Fibroblast of lung (primary cell): ENCODE data around the gene CFHR4. TPM values are rescaled to one million over a fixed set of nuclear protein-coding genes. Genes with fewer than 3 reads are reported as not detected.
"Not testable (repeated sequence)": the region's sequence is repeated elsewhere in the genome, so short reads cannot be mapped to it uniquely, and the experiment has no call there.

Experiments used
- DNase-seq, 2 donors: peaks; one replicate each; pipeline versions ENCODE4 v3.0.0 to v3.0.0-alpha.2; 2010; ENCODE audit warnings: low read depth in 2 of 2
- H2AFZ ChIP-seq: 2 replicates; pipeline ENCODE4 v1.5.1; 2012; ENCODE audit warnings: low read length, control low read depth, inconsistent platforms
- H3K27ac ChIP-seq: 2 replicates; pipeline ENCODE4 v1.5.1; 2011; ENCODE audit warnings: low read length, control low read depth; ENCODE audit not compliant: insufficient read depth
- H3K27me3 ChIP-seq: 2 replicates; pipeline ENCODE4 v1.5.1; 2011; ENCODE audit warnings: mild to moderate bottlenecking, low read length; ENCODE audit not compliant: control insufficient read depth, insufficient read depth
- H3K36me3 ChIP-seq: 2 replicates; pipeline ENCODE4 v1.5.1; 2011; ENCODE audit warnings: low read length; ENCODE audit not compliant: control insufficient read depth, insufficient read depth
- H3K4me1 ChIP-seq: 2 replicates; pipeline ENCODE4 v1.5.1; 2011; ENCODE audit warnings: low read length; ENCODE audit not compliant: control insufficient read depth, insufficient read depth; ENCODE audit errors: extremely low read depth
- H3K4me2 ChIP-seq: 2 replicates; pipeline ENCODE4 v1.5.1; 2011; ENCODE audit warnings: low read length, control low read depth; ENCODE audit not compliant: insufficient read depth; ENCODE audit errors: extremely low read depth
- H3K4me3 ChIP-seq, 4 experiments: fragments of 200-600 bp in 1 of 4; sonication (generic) in 1 of 4; replicated peaks in 1 of 4; 2 replicates each; pipeline ENCODE4 v1.5.1; 2011 to 2016; ENCODE audit warnings: low read length in 4 of 4, low read depth in 3 of 4, mild to moderate bottlenecking in 3 of 4, control low read depth in 2 of 4, inconsistent platforms in 1 of 4, mixed read lengths in 1 of 4; ENCODE audit not compliant: insufficient read depth in 1 of 4; ENCODE audit errors: control extremely low read depth in 1 of 4
- H3K79me2 ChIP-seq: 2 replicates; pipeline ENCODE4 v1.5.1; 2012; ENCODE audit warnings: mild to moderate bottlenecking, low read length, inconsistent platforms; ENCODE audit not compliant: control insufficient read depth, insufficient read depth
- H3K9ac ChIP-seq: 2 replicates; pipeline ENCODE4 v1.5.1; 2011; ENCODE audit warnings: mild to moderate bottlenecking, low read length, control low read depth; ENCODE audit not compliant: insufficient read depth
- H3K9me3 ChIP-seq: 2 replicates; pipeline ENCODE4 v1.5.1; 2012; ENCODE audit warnings: low read depth, low read length; ENCODE audit not compliant: control insufficient read depth, insufficient read depth
- H4K20me1 ChIP-seq: 2 replicates; pipeline ENCODE4 v1.5.1; 2011; ENCODE audit warnings: low read length; ENCODE audit not compliant: control insufficient read depth, insufficient read depth; ENCODE audit errors: extremely low read depth
- CTCF ChIP-seq, 2 donors: IDR thresholded peaks in 1 of 2; conservative IDR thresholded peaks in 1 of 2; 1 replicate in 1 of 2; 2 replicates in 1 of 2; pipeline ENCODE4 v1.5.1; 2011 to 2012; ENCODE audit warnings: low read length in 2 of 2, control low read depth in 1 of 2, inconsistent platforms in 1 of 2, low read depth in 1 of 2, mild to moderate bottlenecking in 1 of 2
- EZH2 ChIP-seq: IDR thresholded peaks from 2 replicates; pipeline ENCODE4 v1.5.1; 2012; ENCODE audit warnings: low read length, control low read depth, mild to moderate bottlenecking; ENCODE audit errors: missing control alignments
- polyA plus RNA-seq, 2 donors: library from polyadenylated mRNA; depleted of rRNA in 1 of 2; stranded (reverse) in 1 of 2; unstranded in 1 of 2; fragments of >200 nt; gene quantifications; 2 replicates each; pipeline ENCODE4 v1.2.1, GENCODE V29; 2011 to 2012; ENCODE audit warnings: missing spikeins in 1 of 2
- total RNA-seq: library from RNA; depleted of rRNA; stranded (reverse); fragments of >200 nt; gene quantifications from 2 replicates; pipeline ENCODE4 v1.2.1, GENCODE V29; 2014

CFHR4 gene
- total and polyA plus RNA-seq, 2 donors (not counting 1 experiment from before 2014, with no cell fraction given) = 0.06 TPM; not detected in 1

DNA sequence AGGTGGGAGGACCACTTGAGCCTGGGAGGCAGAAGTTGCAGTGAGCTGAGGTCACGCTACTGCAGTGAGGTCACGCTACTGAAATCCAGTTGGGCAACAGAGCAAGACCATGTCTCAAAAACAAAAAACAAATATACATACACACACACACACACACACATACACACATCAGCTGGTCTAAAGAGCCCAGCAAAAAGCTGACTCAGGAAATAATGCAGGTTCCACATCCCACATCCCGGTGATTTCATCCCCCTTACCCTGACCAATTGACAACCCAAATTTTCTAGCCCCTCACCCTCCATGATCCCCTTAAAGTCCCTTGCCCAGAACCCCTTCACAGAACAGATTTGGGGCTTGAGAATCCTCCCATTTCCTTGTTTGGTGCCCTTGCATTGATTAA, 11.9 kb upstream of the CFHR4 start:
- H3K27me3 ChIP-seq = no peaks in the 10 kb centered on the region
- H3K27ac ChIP-seq = no peak overlapping the region
- H3K4me3 ChIP-seq = no peak overlapping the region
- no peaks in the 10 kb centered on the region for H3K9me3 ChIP-seq
- no peaks in the 10 kb centered on the region for H4K20me1 ChIP-seq
- no peak for TF ChIP-seq EZH2
- H2AFZ ChIP-seq = no peak overlapping the region
- no peak for DNase-seq
- no peak overlapping the region for H3K9ac ChIP-seq
- H3K4me2 ChIP-seq = no peak overlapping the region
- H3K36me3 ChIP-seq = no peaks in the 10 kb centered on the region
- H3K4me1 ChIP-seq = no peaks in the 10 kb centered on the region
- no peaks in the 10 kb centered on the region for H3K79me2 ChIP-seq

- DNase-seq = peak; percentile 20 to 24
- Histone ChIP-seq H3K4me1 (no peaks in the 10 kb centered on the region), H3K79me2 (no peaks in the 10 kb centered on the region), H3K4me3 (peak overlapping the region; percentile 33 to 56 (median 42)), H3K36me3 (no peaks in the 10 kb centered on the region), H3K27me3 (no peaks in the 10 kb centered on the region), H4K20me1 (no peaks in the 10 kb centered on the region), H3K4me2 (peak overlapping the region; percentile 63), H3K9ac (no peak overlapping the region), H2AFZ (peak overlapping the region; percentile 45), H3K9me3 (no peaks in the 10 kb centered on the region), H3K27ac (no peak overlapping the region)
- no peak for TF ChIP-seq EZH2
- no peak for TF ChIP-seq CTCF (conservative IDR thresholded peaks at IDR 0.05 in 1 of 2, IDR thresholded peaks at IDR 0.05 in 1 of 2; ENCODE audit: low read depth in 1 of 2, low read length in 2 of 2)
These were observed 9.9 kb upstream of the CFHR4 start for GRCh38 chr1:196877964-196878363.

DNA sequence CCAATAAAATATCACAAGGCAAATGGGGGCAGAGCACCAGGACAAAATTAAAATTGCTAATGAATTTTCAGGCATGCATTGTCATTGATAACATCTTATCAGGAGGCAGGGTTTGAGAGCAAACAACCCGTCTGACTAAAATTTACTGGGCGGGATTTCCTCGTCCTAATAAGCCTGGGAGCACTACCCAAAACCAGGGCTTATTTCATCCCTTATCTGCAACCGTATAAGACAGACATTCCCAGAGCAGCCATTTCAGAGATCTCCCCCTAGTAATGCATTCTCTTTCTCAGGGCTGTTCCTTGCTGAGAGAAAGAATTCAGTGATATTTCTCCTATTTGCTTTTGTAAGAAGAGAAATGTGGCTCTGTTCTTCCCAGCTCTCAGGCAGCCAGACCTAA, 1.3 kb upstream of the CFHR4 start:
- not testable (repeated sequence) for H3K9ac ChIP-seq, H4K20me1 ChIP-seq, H3K27ac ChIP-seq, H3K4me3 ChIP-seq, H2AFZ ChIP-seq, H3K9me3 ChIP-seq, H3K79me2 ChIP-seq, H3K36me3 ChIP-seq, H3K27me3 ChIP-seq, H3K4me2 ChIP-seq, H3K4me1 ChIP-seq, DNase-seq

DNA sequence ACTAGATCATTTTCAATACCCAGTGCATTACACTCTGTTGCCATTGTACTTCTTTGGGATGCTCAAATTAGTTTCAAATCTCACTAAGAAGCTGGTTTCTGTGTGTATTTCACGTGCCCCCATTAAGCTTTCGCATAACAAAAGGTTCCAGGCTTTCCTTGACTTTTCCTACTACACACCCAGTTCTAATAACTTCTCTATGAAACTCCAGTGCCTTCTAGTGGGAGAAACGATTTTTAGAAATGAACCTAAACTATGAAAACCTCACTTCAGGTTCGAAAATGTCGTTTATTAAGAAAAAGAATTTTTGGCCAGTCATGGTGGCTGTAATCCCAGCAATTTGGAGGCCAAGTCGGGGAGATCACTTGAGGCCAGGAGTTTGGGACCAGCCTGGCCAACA, 2.8 kb downstream of the CFHR4 start:
- no peak overlapping the region for H3K9ac ChIP-seq
- H3K4me3 ChIP-seq = no peak overlapping the region
- TF ChIP-seq CTCF (conservative IDR thresholded peaks at IDR 0.05 in 1 of 2, IDR thresholded peaks at IDR 0.05 in 1 of 2; ENCODE audit: low read depth in 1 of 2, low read length in 2 of 2) (no peak), EZH2 (no peak)
- H2AFZ ChIP-seq = no peak overlapping the region
- no peaks in the 10 kb centered on the region for H3K9me3 ChIP-seq
- no peaks in the 10 kb centered on the region for H3K36me3 ChIP-seq
- no peaks in the 10 kb centered on the region for H4K20me1 ChIP-seq
- no peaks in the 10 kb centered on the region for H3K27me3 ChIP-seq
- no peaks in the 10 kb centered on the region for H3K79me2 ChIP-seq
- H3K4me1 ChIP-seq = no peaks in the 10 kb centered on the region
- H3K27ac ChIP-seq = no peak overlapping the region
- DNase-seq = no peak
- H3K4me2 ChIP-seq = no peak overlapping the region
